Endothelial cell of umbilical vein (primary cell): Measurements from ENCODE around the gene CANT1. TPM values are rescaled to one million over a fixed set of nuclear protein-coding genes. Genes with fewer than 3 reads are reported as not detected.

Experiments used
- BruUV-seq: library from RNA; stranded (reverse); fragments of 400-500 nt; replicated peaks from 2 replicates; lab custom pipeline; 2021; lab: Mats Ljungman, UMichigan
- CTCF ChIA-PET: fragments of 300-600, 350-600 bp; sonication (Branson Sonifier 250); formaldehyde crosslinking; loops from one replicate; lab custom pipeline; 2021; ENCODE audit warnings: antibody characterized with exemption, inconsistent platforms; lab: Charles Lee
- POLR2A ChIA-PET: fragments of 300-600, 350-600 bp; sonication (Branson Sonifier 250); formaldehyde crosslinking; loops from one replicate; lab custom pipeline; 2021; ENCODE audit warnings: antibody characterized with exemption, inconsistent platforms; lab: Charles Lee
- DNase-seq: peaks from one replicate; pipeline ENCODE4 v3.0.0-alpha.2; 2011; ENCODE audit warnings: low read depth, low spot score
- FAIRE-seq: peaks from 2 replicates; lab custom pipeline; 2011; peaks lifted over from hg19 to GRCh38; lab: Jason Lieb, UNC
- H2AFZ ChIP-seq: 2 replicates; pipeline ENCODE4 v1.6.0; 2012; ENCODE audit warnings: low read depth, low read length, control low read depth, inconsistent platforms
- H3K27ac ChIP-seq: 2 replicates; pipeline ENCODE4 v1.5.1; 2011; ENCODE audit warnings: low read depth, mild to moderate bottlenecking, control low read depth, low read length, moderate library complexity; ENCODE audit not compliant: insufficient read depth
- H3K27me3 ChIP-seq, 2 experiments: 2 replicates each; pipeline versions ENCODE4 v1.6.0 to v1.6.1; 2011; ENCODE audit warnings: low read length in 2 of 2, mixed read lengths in 1 of 2; ENCODE audit not compliant: control insufficient read depth in 2 of 2, insufficient read depth in 2 of 2
- H3K36me3 ChIP-seq, 2 experiments: 2 replicates in 1 of 2; 3 replicates in 1 of 2; pipeline ENCODE4 v1.5.1; 2011; ENCODE audit warnings: low read length in 2 of 2, mild to moderate bottlenecking in 1 of 2, moderate library complexity in 1 of 2; ENCODE audit not compliant: control insufficient read depth in 2 of 2, insufficient read depth in 2 of 2; ENCODE audit errors: extremely low read depth in 1 of 2
- H3K4me1 ChIP-seq: 3 replicates; pipeline ENCODE4 v1.5.1; 2011; ENCODE audit warnings: mild to moderate bottlenecking, low read length; ENCODE audit not compliant: control insufficient read depth, insufficient read depth; ENCODE audit errors: extremely low read depth
- H3K4me2 ChIP-seq: 2 replicates; pipeline ENCODE4 v1.6.1; 2011; ENCODE audit warnings: low read length, control low read depth, mixed read lengths; ENCODE audit not compliant: insufficient read depth
- H3K4me3 ChIP-seq, 3 experiments: fragments of 200-600 bp in 1 of 3; sonication (generic), shearing (Covaris generic) in 1 of 3; replicated peaks in 1 of 3; 2 replicates each; pipeline ENCODE4 v1.5.1; 2011 to 2016; ENCODE audit warnings: control low read depth in 3 of 3, low read length in 3 of 3, mild to moderate bottlenecking in 2 of 3, inconsistent platforms in 1 of 3, low read depth in 1 of 3, moderate library complexity in 1 of 3; ENCODE audit not compliant: insufficient read depth in 1 of 3
- H3K79me2 ChIP-seq: 2 replicates; pipeline ENCODE4 v1.6.0; 2012; ENCODE audit warnings: low read length, inconsistent platforms; ENCODE audit not compliant: control insufficient read depth, insufficient read depth
- H3K9ac ChIP-seq: replicated peaks from 2 replicates; pipeline ENCODE3; 2011; ENCODE audit warnings: low read length, control low read depth; ENCODE audit not compliant: insufficient read depth; ENCODE audit errors: extremely low read depth
- H3K9me1 ChIP-seq: replicated peaks from 3 replicates; pipeline ENCODE4 v1.6.0; 2011; ENCODE audit warnings: mild to moderate bottlenecking, low read length; ENCODE audit not compliant: control insufficient read depth, insufficient read depth; ENCODE audit errors: extremely low read depth
- H3K9me3 ChIP-seq: replicated peaks from 2 replicates; pipeline ENCODE4 v1.5.1; 2012; ENCODE audit warnings: low read length, inconsistent platforms; ENCODE audit not compliant: control insufficient read depth, insufficient read depth
- H4K20me1 ChIP-seq: replicated peaks from 2 replicates; pipeline ENCODE3; 2011; ENCODE audit warnings: mild to moderate bottlenecking, low read length; ENCODE audit not compliant: control insufficient read depth, insufficient read depth; ENCODE audit errors: extremely low read depth
- EZH2 ChIP-seq: IDR thresholded peaks from 2 replicates; pipeline ENCODE4 v1.6.1; 2012; ENCODE audit warnings: borderline replicate concordance, low read depth, mild to moderate bottlenecking, moderate library complexity, low read length, inconsistent platforms; ENCODE audit not compliant: severe bottlenecking
- FOS ChIP-seq: IDR thresholded peaks from 2 replicates; pipeline ENCODE4 v1.6.1; 2011; ENCODE audit warnings: mild to moderate bottlenecking, low read length, moderate library complexity, borderline replicate concordance; ENCODE audit not compliant: insufficient read depth
- GATA2 ChIP-seq: IDR thresholded peaks from 2 replicates; pipeline ENCODE4 v1.7.0; 2011; ENCODE audit warnings: low read depth, mild to moderate bottlenecking, moderate library complexity, mixed read lengths, low read length; ENCODE audit not compliant: insufficient read length, insufficient read depth
- JUN ChIP-seq: IDR thresholded peaks from 2 replicates; pipeline ENCODE4 v1.6.1; 2011; ENCODE audit warnings: borderline replicate concordance, low read depth; ENCODE audit not compliant: insufficient read length, insufficient read depth
- MYC ChIP-seq: IDR thresholded peaks from one replicate; pipeline ENCODE4 v1.6.1; 2011; ENCODE audit warnings: mild to moderate bottlenecking, low read depth, low read length
- POLR2A ChIP-seq: IDR thresholded peaks from 2 replicates; pipeline ENCODE4 v1.6.1; 2012; ENCODE audit warnings: low read depth, mild to moderate bottlenecking, control low read depth, low read length
- POLR2AphosphoS5 ChIP-seq: IDR thresholded peaks from 2 replicates; pipeline ENCODE4 v1.6.1; 2012; ENCODE audit warnings: low read depth, mild to moderate bottlenecking, control low read depth, low read length, moderate library complexity; ENCODE audit not compliant: insufficient read depth
- dilution Hi-C: fragments of 300-500 bp; cut with MboI; formaldehyde crosslinking; loops from one replicate; pipeline ENCODE4 v1.15.0; 2019; ENCODE audit warnings: low sequenced_read_pairs; ENCODE audit not compliant: extremely low pct_ligation_motif_present
- intact Hi-C: fragments of 100-400 bp; cut with micrococcal nuclease; formaldehyde crosslinking; loops from one replicate; pipeline ENCODE4 v1.10.0; 2022
- polyA plus RNA-seq, 4 experiments: library from polyadenylated mRNA; depleted of rRNA in 3 of 4; stranded (reverse) in 3 of 4; unstranded in 1 of 4; fragments of >200 nt; gene quantifications; 2 replicates each; pipeline versions ENCODE4 v1.2.1 to v1.2.3, GENCODE V29; 2011 to 2012; ENCODE audit warnings: missing spikeins in 1 of 4
- total RNA-seq: library from RNA; stranded (reverse); gene quantifications from 2 replicates; pipeline ENCODE4 v1.2.3, GENCODE V29; 2021
- TF ChIP-seq, protein P1 (sequence below), 2 donors: IDR thresholded peaks; 1 replicate in 1 of 2; 2 replicates in 1 of 2; pipeline ENCODE4 v1.5.1; 2011; ENCODE audit warnings: low read length in 2 of 2, mild to moderate bottlenecking in 2 of 2, moderate library complexity in 2 of 2, control low read depth in 1 of 2, inconsistent platforms in 1 of 2, low read depth in 1 of 2; ENCODE audit not compliant: insufficient read depth in 1 of 2; ENCODE audit errors: extremely low read depth in 1 of 2
- TF ChIP-seq, protein P2 (sequence below): IDR thresholded peaks from 2 replicates; pipeline ENCODE4 v1.6.1; 2011; ENCODE audit not compliant: insufficient read depth, insufficient read length

Gene CANT1
- total and polyA plus RNA-seq, 2 donors (not counting 3 experiments of a cell fraction or from before 2014, with no cell fraction given): 85.0 to 93.6 TPM

DNA sequence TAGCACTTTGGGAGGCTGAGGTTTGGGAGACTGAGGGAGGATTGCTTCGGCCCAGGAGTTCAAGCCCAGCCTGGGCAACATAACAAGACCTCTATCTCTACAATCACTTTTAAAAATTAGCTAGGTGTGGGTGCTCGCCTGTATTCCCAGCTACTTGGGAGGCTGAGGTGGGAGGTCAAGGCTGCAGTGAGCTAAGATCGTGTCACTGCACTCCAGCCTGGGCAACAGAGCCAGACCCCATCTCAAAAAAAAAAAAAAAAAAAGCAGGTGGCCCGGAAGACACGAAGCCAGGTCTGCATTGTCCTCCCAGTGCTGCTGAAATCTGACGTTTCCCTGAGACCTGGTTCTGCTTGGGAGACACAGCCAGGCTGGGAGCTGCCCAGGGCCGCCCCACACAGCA lies 65.5 kb downstream of the CANT1 start:
- CTCF ChIA-PET: interaction anchor here (0.9 to 2.9 kb wide), 4 partner anchors 9 to 78 kb away, joined by 3 to 12 read pairs (median 4); no protein-coding TSS in a partner anchor
- POLR2A ChIA-PET: interaction anchor here (1.0 kb wide), 1 partner anchor 81 kb away, joined by 3 read pairs; no protein-coding TSS in a partner anchor
- dilution Hi-C loops: no loop called here

More for the DNA sequence above, 65.5 kb downstream of the CANT1 start:
- no peaks in the 10 kb centered on the region for H4K20me1 ChIP-seq
- H3K9ac ChIP-seq: no peak overlapping the region
- H3K9me3 ChIP-seq: no peaks in the 10 kb centered on the region
- no TSS peak for BruUV-seq
- no peaks in the 10 kb centered on the region for H3K79me2 ChIP-seq
- TF ChIP-seq FOS (no peak), JUN (no peak), POLR2AphosphoS5 (no peak), EZH2 (no peak), MYC (no peak), POLR2A (no peak), GATA2 (no peak)
- TF ChIP-seq, protein P1, sequence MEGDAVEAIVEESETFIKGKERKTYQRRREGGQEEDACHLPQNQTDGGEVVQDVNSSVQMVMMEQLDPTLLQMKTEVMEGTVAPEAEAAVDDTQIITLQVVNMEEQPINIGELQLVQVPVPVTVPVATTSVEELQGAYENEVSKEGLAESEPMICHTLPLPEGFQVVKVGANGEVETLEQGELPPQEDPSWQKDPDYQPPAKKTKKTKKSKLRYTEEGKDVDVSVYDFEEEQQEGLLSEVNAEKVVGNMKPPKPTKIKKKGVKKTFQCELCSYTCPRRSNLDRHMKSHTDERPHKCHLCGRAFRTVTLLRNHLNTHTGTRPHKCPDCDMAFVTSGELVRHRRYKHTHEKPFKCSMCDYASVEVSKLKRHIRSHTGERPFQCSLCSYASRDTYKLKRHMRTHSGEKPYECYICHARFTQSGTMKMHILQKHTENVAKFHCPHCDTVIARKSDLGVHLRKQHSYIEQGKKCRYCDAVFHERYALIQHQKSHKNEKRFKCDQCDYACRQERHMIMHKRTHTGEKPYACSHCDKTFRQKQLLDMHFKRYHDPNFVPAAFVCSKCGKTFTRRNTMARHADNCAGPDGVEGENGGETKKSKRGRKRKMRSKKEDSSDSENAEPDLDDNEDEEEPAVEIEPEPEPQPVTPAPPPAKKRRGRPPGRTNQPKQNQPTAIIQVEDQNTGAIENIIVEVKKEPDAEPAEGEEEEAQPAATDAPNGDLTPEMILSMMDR (IDR thresholded peaks at IDR 0.05; ENCODE audit: extremely low read depth in 1 of 2, insufficient read depth in 1 of 2, low read depth in 1 of 2, low read length in 2 of 2): no peak
- TF ChIP-seq, protein P2, sequence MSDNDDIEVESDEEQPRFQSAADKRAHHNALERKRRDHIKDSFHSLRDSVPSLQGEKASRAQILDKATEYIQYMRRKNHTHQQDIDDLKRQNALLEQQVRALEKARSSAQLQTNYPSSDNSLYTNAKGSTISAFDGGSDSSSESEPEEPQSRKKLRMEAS: no peak
- no peak overlapping the region for H3K4me3 ChIP-seq
- intact Hi-C loops: no loop called here
- no peak overlapping the region for H3K4me2 ChIP-seq
- no peaks in the 10 kb centered on the region for H3K27me3 ChIP-seq
- FAIRE-seq (no peak), DNase-seq (no peak)
- no peaks in the 10 kb centered on the region for H3K9me1 ChIP-seq
- no peak overlapping the region for H2AFZ ChIP-seq
- peaks cover 6% of the 10 kb centered on the region for H3K4me1 ChIP-seq
- H3K27ac ChIP-seq: no peak overlapping the region
- H3K36me3 ChIP-seq: no peaks in the 10 kb centered on the region

Other genes with a start within 250 kb of the CANT1 start
- gene CYTH1, start 227.5 kb downstream of the CANT1 start, total RNA-seq: 49.9 and 54.2 TPM in 2 replicates
- 34.5 and 35.9 TPM in 2 replicates for gene CYTH1, start 227.5 kb downstream of the CANT1 start, polyA plus RNA-seq
- gene USP36, start 168.9 kb downstream of the CANT1 start, total RNA-seq: 46.6 and 49.8 TPM in 2 replicates
- 20.6 and 29.8 TPM in 2 replicates for gene USP36, start 168.9 kb downstream of the CANT1 start, polyA plus RNA-seq
- 3.6 and 8.3 TPM in 2 replicates for gene CEP295NL, start 106.6 kb downstream of the CANT1 start, total RNA-seq
- gene CEP295NL, start 106.6 kb downstream of the CANT1 start, polyA plus RNA-seq: 0.10 and 0.13 TPM in 2 replicates
- 280 and 318 TPM in 2 replicates for gene TIMP2, start 84.4 kb downstream of the CANT1 start, total RNA-seq
- 115 and 138 TPM in 2 replicates for gene TIMP2, start 84.4 kb downstream of the CANT1 start, polyA plus RNA-seq
- 0.76 and 1.3 TPM in 2 replicates for gene LGALS3BP, start 29.8 kb downstream of the CANT1 start, total RNA-seq
- 0.77 and 1.3 TPM in 2 replicates for gene LGALS3BP, start 29.8 kb downstream of the CANT1 start, polyA plus RNA-seq
- gene C1QTNF1, start 14.4 kb upstream of the CANT1 start, total RNA-seq: 3.8 and 4.0 TPM in 2 replicates
- gene C1QTNF1, start 14.4 kb upstream of the CANT1 start, polyA plus RNA-seq: 2.5 and 3.1 TPM in 2 replicates
- 20.8 and 27.2 TPM in 2 replicates for gene ENGASE, start 65.1 kb upstream of the CANT1 start, total RNA-seq
- 10.5 and 13.7 TPM in 2 replicates for gene ENGASE, start 65.1 kb upstream of the CANT1 start, polyA plus RNA-seq